SK-N-SH treated with all-trans-retinoic acid at 6 μM for 48 hours (cell line): ENCODE data around the gene FIGNL1.

Experiments used
- ARNTL ChIP-seq: fragments of 450-650 bp; formaldehyde crosslinking; IDR thresholded peaks from 2 replicates; pipeline ENCODE4 v1.5.0; 2020; ENCODE audit warnings: low read depth, mild to moderate bottlenecking, moderate library complexity, borderline replicate concordance
- ISL1 ChIP-seq: fragments of 250-450 bp; sonication (Bioruptor Pico); IDR thresholded peaks from 2 replicates; pipeline ENCODE4 v2.1.2; 2022; ENCODE audit warnings: mild to moderate bottlenecking, moderate library complexity
- PPARA ChIP-seq: fragments of 250-450 bp; sonication (Bioruptor Pico); IDR thresholded peaks from 2 replicates; pipeline ENCODE4 v1.5.0; 2020; ENCODE audit warnings: mild to moderate bottlenecking, borderline replicate concordance
- TSHZ2 ChIP-seq: fragments of 250-450 bp; sonication (Bioruptor Pico); IDR thresholded peaks from 2 replicates; pipeline ENCODE4 v1.5.0; 2020; ENCODE audit warnings: mild to moderate bottlenecking, moderate library complexity
- ZFP30 ChIP-seq: fragments of 450-650 bp; formaldehyde crosslinking; IDR thresholded peaks from 2 replicates; pipeline ENCODE4 v1.5.0; 2022; ENCODE audit warnings: mild to moderate bottlenecking, moderate library complexity

- TF ChIP-seq PPARA (CRISPR knock-in tag) (no peak), TSHZ2 (CRISPR knock-in tag) (no peak), ARNTL (CRISPR knock-in tag) (no peak), ISL1 (CRISPR knock-in tag) (no peak), ZFP30 (CRISPR knock-in tag) (no peak)
Observed at GRCh38 chr7:50446542-50446960, 3.6 kb downstream of the FIGNL1 start.
